Measurements from ENCODE around the gene GSK3A.

GRCh38 chr19:42272535-42272897 lies 30.1 kb upstream of the GSK3A start:
- TF ChIP-seq EZH2 (IDR thresholded peaks at IDR 0.05; ENCODE audit: insufficient read depth, low read length) (no peak), CTCF (IDR thresholded peaks at IDR 0.05; ENCODE audit: insufficient read depth, low read depth, low read length) (no peak)
